Peyer's patch (tissue), 4 donors: ENCODE measurements around the gene SPIN1.

Source experiments
- CTCF ChIP-seq, 6 experiments: fragments of 450-650 bp in 4 of 6; fragments of 200-600 bp in 2 of 6; sonication (generic) in 1 of 6; IDR thresholded peaks; one replicate each; pipeline ENCODE4 v1.5.1; 2017 to 2019; ENCODE audit warnings: antibody characterized with exemption in 6 of 6, mild to moderate bottlenecking in 3 of 6, moderate library complexity in 1 of 6
- POLR2A ChIP-seq, 2 donors: fragments of 450-650 bp; IDR thresholded peaks; one replicate each; pipeline ENCODE4 v1.5.1; 2017; ENCODE audit warnings: antibody characterized with exemption in 2 of 2, mild to moderate bottlenecking in 2 of 2, moderate library complexity in 2 of 2

GRCh38 chr9:88438811-88439210 is 50.6 kb downstream of the SPIN1 start:
- no peak for TF ChIP-seq CTCF (IDR thresholded peaks at IDR 0.05)
- no peak for TF ChIP-seq POLR2A (IDR thresholded peaks at IDR 0.05)
